Nephron progenitor cell (in vitro differentiated cells): ENCODE results near the gene TSPAN32.

Experiments
- DNase-seq: peaks from one replicate; pipeline ENCODE4 v3.0.0; 2021
- H3K27ac Mint-ChIP-seq: 2 replicates; pipeline ENCODE4 v1.8.0; 2021; ENCODE audit warnings: mild to moderate bottlenecking, moderate library complexity, mixed read lengths
- H3K27me3 Mint-ChIP-seq: 2 replicates; pipeline ENCODE4 v1.8.0; 2021; ENCODE audit warnings: mild to moderate bottlenecking, low read depth, mixed read lengths; ENCODE audit not compliant: poor library complexity
- H3K36me3 Mint-ChIP-seq: 2 replicates; pipeline ENCODE4 v1.8.0; 2021; ENCODE audit warnings: low read depth, mixed read lengths
- H3K4me1 Mint-ChIP-seq: 2 replicates; pipeline ENCODE4 v1.8.0; 2021; ENCODE audit warnings: mixed read lengths
- H3K4me3 Mint-ChIP-seq: 2 replicates; pipeline ENCODE4 v1.8.0; 2021; ENCODE audit warnings: mild to moderate bottlenecking, moderate library complexity, mixed read lengths
- H3K9me3 Mint-ChIP-seq: 2 replicates; pipeline ENCODE4 v1.8.0; 2021; ENCODE audit warnings: mild to moderate bottlenecking, moderate library complexity, mixed read lengths
- TF ChIP-seq, protein P1 (sequence below): fragments of 200-600 bp; sonication (generic); IDR thresholded peaks from 2 replicates; pipeline ENCODE4 v1.5.0; 2021; ENCODE audit warnings: antibody characterized with exemption

Gene TSPAN32

DNA sequence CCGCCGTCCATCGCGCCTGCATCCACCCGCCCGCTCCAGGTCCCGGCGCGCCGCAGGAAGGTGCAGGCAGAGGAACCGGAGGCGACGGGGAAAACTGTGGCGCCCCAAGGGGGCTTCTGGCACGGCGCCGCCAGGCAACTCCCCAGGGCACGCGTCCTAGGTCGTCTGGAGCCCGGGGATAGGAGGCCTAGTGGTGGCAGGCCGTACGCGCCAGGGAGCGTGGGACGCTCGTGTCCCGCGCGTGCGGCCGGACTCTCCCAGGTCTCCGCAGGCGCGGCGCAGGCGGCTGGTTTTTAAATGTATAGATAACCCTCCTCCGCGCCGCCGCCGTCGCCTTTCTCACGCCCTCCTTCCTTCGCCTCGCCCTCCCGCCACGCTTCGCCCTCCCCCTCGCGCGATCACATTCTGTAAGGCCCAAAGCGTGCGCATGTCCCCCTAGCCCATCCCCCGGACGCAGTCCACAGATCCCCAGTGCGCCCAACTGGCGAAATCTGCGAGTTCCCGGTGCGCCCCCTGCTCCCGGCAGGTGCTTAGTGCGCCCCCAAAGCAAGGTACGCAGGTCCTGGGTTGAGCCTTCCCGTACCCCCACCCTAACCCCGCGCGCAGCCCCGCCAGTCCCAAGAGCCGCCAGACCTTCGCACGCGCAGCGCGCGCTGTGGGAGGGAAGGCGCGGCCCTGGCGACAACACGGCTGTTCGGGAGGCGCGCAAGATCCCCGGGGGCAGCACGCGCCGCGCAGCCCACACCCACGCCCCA lies 31.3 kb upstream of the TSPAN32 start, which contains the start of gene ASCL2:
Gene ASCL2, minus strand, starts transcription at position 267 of the 755 bp plus-strand sequence. Its CDS starts 256 bp downstream, at position 11.
- Mint-ChIP-seq H3K27ac (no peak within 1 kb of the TSS), H3K27me3 (peaks cover 90% of the 10 kb centered on the region), H3K36me3 (no peaks in the 10 kb centered on the region), H3K9me3 (peaks cover 11% of the 10 kb centered on the region), H3K4me3 (peak within 1 kb of the TSS; percentile 50), H3K4me1 (peaks cover 8% of the 10 kb centered on the region)
- TF ChIP-seq, protein P1, sequence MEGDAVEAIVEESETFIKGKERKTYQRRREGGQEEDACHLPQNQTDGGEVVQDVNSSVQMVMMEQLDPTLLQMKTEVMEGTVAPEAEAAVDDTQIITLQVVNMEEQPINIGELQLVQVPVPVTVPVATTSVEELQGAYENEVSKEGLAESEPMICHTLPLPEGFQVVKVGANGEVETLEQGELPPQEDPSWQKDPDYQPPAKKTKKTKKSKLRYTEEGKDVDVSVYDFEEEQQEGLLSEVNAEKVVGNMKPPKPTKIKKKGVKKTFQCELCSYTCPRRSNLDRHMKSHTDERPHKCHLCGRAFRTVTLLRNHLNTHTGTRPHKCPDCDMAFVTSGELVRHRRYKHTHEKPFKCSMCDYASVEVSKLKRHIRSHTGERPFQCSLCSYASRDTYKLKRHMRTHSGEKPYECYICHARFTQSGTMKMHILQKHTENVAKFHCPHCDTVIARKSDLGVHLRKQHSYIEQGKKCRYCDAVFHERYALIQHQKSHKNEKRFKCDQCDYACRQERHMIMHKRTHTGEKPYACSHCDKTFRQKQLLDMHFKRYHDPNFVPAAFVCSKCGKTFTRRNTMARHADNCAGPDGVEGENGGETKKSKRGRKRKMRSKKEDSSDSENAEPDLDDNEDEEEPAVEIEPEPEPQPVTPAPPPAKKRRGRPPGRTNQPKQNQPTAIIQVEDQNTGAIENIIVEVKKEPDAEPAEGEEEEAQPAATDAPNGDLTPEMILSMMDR, result no peak
- peak; percentile 42 for DNase-seq

DNA sequence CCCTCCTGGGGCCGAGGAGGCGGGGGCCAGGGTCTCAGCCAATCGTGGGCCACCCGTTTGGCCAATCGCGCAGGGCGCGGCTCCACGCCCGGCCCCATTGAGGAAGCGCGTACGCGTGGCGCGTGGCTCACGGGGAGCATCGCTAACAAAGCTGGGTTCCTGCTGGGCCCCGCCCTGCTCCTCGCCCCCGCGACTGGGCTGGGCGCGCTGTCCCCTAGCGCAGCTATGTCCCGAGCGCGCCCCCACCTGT lies 30.8 kb upstream of the TSPAN32 start:
- H3K27me3 Mint-ChIP-seq, result peaks cover 91% of the 10 kb centered on the region
- peak; percentile 35 for DNase-seq
- TF ChIP-seq, protein P1, result no peak
- H3K4me3 Mint-ChIP-seq, result no peak overlapping the region
- H3K36me3 Mint-ChIP-seq, result no peaks in the 10 kb centered on the region
- H3K9me3 Mint-ChIP-seq, result peaks cover 11% of the 10 kb centered on the region
- H3K4me1 Mint-ChIP-seq, result peaks cover 8% of the 10 kb centered on the region
- no peak overlapping the region for H3K27ac Mint-ChIP-seq

DNA sequence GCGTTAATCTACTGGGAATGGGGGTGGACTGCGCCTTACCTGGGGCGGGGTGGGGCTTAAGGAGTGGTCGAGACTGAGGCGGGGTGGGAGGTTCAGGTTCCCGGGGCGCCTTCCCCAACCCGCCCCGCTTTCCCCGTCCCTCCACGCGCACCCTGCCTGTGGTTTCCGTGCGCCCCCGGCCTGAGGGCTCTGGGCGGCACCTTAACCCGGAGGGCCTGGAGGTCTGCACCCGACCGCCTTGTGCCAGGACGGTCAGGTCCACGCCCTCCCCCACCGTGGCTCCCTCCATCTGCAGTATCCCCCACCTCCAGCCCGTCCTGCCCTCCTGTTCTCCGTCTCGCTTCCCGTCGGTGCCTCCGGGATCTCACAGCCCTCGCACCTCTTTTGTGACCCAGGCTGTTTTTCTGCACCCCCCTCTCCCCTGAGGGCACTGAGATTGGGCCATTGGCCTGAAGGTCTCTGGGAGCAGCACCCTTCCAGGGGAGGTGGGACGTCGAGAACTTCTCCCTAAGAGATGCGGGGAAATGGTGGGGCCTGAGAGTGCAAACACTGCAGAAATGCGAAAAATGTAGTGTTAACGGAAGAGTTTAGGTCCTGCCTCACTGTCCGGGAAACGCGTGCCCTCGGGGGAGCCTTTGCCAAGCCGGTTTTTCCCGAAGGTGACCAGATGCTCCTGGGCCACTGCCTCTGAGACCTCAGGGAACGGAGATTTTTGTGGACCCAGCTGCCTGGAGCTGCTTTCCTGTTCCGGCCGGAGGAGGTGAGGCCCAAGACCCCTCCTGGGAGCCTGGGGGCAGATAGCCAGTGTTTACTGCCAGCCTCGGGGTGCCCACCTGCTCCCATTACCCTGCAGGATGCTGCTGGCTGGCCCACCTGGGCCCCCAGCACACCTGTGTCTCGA lies 30.2 kb upstream of the TSPAN32 start:
- Mint-ChIP-seq H3K4me1 (peaks cover 8% of the 10 kb centered on the region), H3K9me3 (peaks cover 11% of the 10 kb centered on the region), H3K4me3 (no peak overlapping the region), H3K27me3 (peaks cover 87% of the 10 kb centered on the region), H3K27ac (no peak overlapping the region), H3K36me3 (no peaks in the 10 kb centered on the region)
- DNase-seq, result no peak
- TF ChIP-seq, protein P1, result no peak

DNA sequence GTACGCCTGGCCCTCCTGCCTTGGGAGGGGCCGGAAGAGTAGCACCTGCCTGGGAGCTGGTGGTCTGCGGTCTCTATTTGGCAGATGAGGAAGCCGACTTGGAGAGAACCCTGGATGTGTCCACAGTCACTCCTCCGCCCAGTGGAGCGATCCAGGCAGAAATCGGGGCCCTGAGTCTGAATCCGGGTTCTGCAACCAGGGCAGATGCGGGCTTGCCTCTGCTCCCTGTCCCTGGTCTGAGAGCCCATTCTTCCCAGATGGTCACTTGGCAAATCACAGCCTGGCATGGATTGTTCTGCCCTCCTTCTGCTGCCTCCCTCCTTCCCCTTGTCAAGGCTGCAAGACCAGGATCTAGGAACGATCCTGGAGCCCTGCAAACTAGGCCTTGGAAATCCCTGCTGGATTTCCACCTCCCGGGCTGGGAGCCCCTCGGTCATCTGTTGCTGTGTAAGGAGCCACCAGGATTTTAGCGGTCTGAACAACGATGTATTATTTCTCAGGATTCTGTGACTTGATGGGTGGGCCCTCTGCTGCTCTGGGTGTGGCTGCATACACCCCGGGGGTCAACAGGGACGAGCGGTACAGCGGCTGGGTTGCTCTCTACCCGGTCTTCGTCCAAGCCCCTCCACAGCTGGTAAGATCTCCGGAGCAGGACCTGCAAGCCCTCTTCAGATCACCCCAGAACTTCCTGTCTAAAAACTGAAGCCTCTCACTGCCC lies 29.4 kb upstream of the TSPAN32 start:
- H3K36me3 Mint-ChIP-seq, result no peaks in the 10 kb centered on the region
- H3K27me3 Mint-ChIP-seq, result peaks cover 78% of the 10 kb centered on the region
- TF ChIP-seq, protein P1, result no peak
- peaks cover 8% of the 10 kb centered on the region for H3K4me1 Mint-ChIP-seq
- no peak overlapping the region for H3K27ac Mint-ChIP-seq
- peak overlapping the region; percentile 50 for H3K4me3 Mint-ChIP-seq
- H3K9me3 Mint-ChIP-seq, result peaks cover 11% of the 10 kb centered on the region
- DNase-seq, result no peak

DNA sequence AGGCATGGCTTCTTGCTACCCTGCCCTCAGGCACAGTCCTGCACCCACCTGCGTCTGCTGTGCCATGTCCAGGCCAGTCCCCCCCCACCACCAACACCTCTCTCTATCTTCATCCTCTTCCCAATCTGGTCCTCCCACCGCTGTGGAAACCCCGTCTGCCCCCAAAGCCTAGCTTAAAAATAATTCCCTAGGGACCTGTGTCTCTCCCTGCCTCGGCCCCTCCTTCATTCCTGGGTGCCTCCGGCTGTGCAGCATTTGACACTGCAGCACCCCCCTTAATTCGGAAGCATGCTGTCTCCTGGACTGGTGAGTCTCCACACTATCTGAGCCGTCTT lies 28.9 kb upstream of the TSPAN32 start:
- no peak for DNase-seq
- H3K27me3 Mint-ChIP-seq, result peaks cover 73% of the 10 kb centered on the region
- TF ChIP-seq, protein P1, result no peak
- H3K9me3 Mint-ChIP-seq, result peaks cover 13% of the 10 kb centered on the region
- peak overlapping the region; percentile 28 for H3K27ac Mint-ChIP-seq
- peaks cover 10% of the 10 kb centered on the region for H3K4me1 Mint-ChIP-seq
- H3K36me3 Mint-ChIP-seq, result no peaks in the 10 kb centered on the region
- no peak overlapping the region for H3K4me3 Mint-ChIP-seq
